ENCODE results near the gene KATNB1. TPM values are rescaled to one million over a fixed set of nuclear protein-coding genes. Genes with fewer than 3 reads are reported as not detected.

Gene KATNB1
- polyA plus RNA-seq, 1 donor from 2014 or later: 57.9 TPM

DNA sequence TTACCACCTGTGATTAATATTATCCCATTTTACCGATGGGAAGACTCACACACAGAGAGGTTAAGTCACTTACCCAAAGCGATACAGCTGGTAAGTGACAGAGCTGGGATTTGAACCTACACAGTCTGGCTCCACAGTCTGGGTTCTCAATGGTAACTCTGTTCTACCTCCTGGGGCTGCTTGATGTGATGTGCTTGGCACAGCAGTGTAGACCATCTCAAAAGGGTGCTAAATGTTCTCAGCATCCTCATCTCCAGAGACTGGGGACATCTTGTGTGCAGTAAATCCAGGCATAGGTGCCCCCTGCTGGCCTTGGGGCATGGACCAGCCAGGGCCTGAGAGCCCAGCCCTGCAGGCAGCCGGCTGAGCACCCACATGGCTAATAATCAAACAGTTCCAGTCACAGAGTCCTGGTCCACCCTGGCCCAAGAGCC, 15.4 kb upstream of the KATNB1 start:
- TF ChIP-seq, protein P1, sequence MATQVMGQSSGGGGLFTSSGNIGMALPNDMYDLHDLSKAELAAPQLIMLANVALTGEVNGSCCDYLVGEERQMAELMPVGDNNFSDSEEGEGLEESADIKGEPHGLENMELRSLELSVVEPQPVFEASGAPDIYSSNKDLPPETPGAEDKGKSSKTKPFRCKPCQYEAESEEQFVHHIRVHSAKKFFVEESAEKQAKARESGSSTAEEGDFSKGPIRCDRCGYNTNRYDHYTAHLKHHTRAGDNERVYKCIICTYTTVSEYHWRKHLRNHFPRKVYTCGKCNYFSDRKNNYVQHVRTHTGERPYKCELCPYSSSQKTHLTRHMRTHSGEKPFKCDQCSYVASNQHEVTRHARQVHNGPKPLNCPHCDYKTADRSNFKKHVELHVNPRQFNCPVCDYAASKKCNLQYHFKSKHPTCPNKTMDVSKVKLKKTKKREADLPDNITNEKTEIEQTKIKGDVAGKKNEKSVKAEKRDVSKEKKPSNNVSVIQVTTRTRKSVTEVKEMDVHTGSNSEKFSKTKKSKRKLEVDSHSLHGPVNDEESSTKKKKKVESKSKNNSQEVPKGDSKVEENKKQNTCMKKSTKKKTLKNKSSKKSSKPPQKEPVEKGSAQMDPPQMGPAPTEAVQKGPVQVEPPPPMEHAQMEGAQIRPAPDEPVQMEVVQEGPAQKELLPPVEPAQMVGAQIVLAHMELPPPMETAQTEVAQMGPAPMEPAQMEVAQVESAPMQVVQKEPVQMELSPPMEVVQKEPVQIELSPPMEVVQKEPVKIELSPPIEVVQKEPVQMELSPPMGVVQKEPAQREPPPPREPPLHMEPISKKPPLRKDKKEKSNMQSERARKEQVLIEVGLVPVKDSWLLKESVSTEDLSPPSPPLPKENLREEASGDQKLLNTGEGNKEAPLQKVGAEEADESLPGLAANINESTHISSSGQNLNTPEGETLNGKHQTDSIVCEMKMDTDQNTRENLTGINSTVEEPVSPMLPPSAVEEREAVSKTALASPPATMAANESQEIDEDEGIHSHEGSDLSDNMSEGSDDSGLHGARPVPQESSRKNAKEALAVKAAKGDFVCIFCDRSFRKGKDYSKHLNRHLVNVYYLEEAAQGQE (IDR thresholded peaks at IDR 0.05; ENCODE audit: borderline replicate concordance): no peak
- TF ChIP-seq SMC3 (conservative IDR thresholded peaks at IDR 0.05; ENCODE audit: poor library complexity): no peak
- TF ChIP-seq, protein P2, sequence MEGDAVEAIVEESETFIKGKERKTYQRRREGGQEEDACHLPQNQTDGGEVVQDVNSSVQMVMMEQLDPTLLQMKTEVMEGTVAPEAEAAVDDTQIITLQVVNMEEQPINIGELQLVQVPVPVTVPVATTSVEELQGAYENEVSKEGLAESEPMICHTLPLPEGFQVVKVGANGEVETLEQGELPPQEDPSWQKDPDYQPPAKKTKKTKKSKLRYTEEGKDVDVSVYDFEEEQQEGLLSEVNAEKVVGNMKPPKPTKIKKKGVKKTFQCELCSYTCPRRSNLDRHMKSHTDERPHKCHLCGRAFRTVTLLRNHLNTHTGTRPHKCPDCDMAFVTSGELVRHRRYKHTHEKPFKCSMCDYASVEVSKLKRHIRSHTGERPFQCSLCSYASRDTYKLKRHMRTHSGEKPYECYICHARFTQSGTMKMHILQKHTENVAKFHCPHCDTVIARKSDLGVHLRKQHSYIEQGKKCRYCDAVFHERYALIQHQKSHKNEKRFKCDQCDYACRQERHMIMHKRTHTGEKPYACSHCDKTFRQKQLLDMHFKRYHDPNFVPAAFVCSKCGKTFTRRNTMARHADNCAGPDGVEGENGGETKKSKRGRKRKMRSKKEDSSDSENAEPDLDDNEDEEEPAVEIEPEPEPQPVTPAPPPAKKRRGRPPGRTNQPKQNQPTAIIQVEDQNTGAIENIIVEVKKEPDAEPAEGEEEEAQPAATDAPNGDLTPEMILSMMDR (IDR thresholded peaks at IDR 0.05; ENCODE audit: poor library complexity, severe bottlenecking): peak; percentile 20
- TF ChIP-seq RAD21 (conservative IDR thresholded peaks at IDR 0.05): no peak
- H3K4me3 ChIP-seq (ENCODE audit: low read length): no peak overlapping the region
- H3K27me3 ChIP-seq (ENCODE audit: insufficient read depth, low read depth, low read length): no peaks in the 10 kb centered on the region
- no peaks in the 10 kb centered on the region for H3K9me2 ChIP-seq (ENCODE audit: insufficient read depth, low read length)
- H2AFZ ChIP-seq (ENCODE audit: low read depth, low read length): no peak overlapping the region
- no peaks in the 10 kb centered on the region for H3K79me2 ChIP-seq (replicated peaks; ENCODE audit: insufficient read depth, low read length)
- H3K27ac ChIP-seq (ENCODE audit: low read length): no peak overlapping the region
- H3F3A ChIP-seq (ENCODE audit: insufficient read depth, low read length, poor library complexity, severe bottlenecking): no peaks in the 10 kb centered on the region
- no peak overlapping the region for H3K9ac ChIP-seq (ENCODE audit: low read length)
- no peaks in the 10 kb centered on the region for H3K9me3 ChIP-seq (ENCODE audit: low read length)
- no peaks in the 10 kb centered on the region for H4K20me1 ChIP-seq (ENCODE audit: insufficient read depth)
- H3K36me3 ChIP-seq (ENCODE audit: insufficient read depth, low read length): no peaks in the 10 kb centered on the region
- H3K4me2 ChIP-seq (ENCODE audit: low read length): no peak overlapping the region

DNA sequence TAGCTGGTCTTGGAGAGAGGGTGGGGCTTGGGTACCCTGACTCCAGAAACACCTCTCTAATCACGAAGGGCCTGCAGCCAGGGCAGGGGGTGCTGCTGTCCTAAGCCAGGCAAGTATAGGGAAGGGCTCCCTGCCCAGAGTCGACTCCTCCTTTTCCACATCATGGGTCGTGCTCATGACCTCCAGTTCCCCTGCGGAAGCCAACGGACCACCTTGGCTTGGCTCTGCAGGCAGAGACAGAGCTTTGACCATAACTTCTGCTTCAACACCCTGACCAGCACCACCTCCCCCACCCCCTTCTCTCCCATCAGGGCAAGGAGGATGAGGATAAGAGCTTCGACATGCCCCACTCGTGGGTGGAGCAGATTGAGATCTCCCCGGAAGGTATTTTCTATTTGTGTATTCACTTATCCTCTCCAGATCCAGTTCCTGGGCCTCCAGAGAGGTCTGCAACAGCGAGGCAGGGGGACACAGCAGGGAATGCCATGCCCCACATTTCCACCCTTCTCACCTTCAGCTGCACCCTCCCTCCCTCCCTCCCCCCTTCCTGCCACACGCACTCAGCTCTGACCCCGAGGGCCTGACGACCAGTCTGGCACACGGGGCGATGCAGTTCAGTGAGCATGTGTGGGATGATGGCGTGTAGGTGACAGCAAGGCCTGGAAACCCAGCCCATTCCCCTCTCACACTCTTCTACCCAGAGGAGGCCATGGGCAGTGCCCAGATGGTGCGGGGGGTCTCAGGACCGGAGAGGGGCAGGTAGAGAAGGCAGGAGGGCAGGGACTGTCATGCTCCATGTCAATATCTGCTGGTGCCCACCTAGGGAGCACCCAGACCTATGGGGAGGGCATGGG, 14.0 kb upstream of the KATNB1 start:
- H2AFZ ChIP-seq (ENCODE audit: low read depth, low read length): no peak overlapping the region
- H3K27ac ChIP-seq (ENCODE audit: low read length): no peak overlapping the region
- no peaks in the 10 kb centered on the region for H4K20me1 ChIP-seq (ENCODE audit: insufficient read depth)
- H3K36me3 ChIP-seq (ENCODE audit: insufficient read depth, low read length): no peaks in the 10 kb centered on the region
- H3K9ac ChIP-seq (ENCODE audit: low read length): no peak overlapping the region
- H3F3A ChIP-seq (ENCODE audit: insufficient read depth, low read length, poor library complexity, severe bottlenecking): no peaks in the 10 kb centered on the region
- no peak for TF ChIP-seq RAD21 (conservative IDR thresholded peaks at IDR 0.05)
- no peak for TF ChIP-seq SMC3 (conservative IDR thresholded peaks at IDR 0.05; ENCODE audit: poor library complexity)
- no peak for TF ChIP-seq TAF1 (IDR thresholded peaks at IDR 0.05; ENCODE audit: low read depth)
- no peaks in the 10 kb centered on the region for H3K9me3 ChIP-seq (ENCODE audit: low read length)
- H3K4me3 ChIP-seq (ENCODE audit: low read length): no peak overlapping the region
- no peaks in the 10 kb centered on the region for H3K27me3 ChIP-seq (ENCODE audit: insufficient read depth, low read depth, low read length)
- no peaks in the 10 kb centered on the region for H3K9me2 ChIP-seq (ENCODE audit: insufficient read depth, low read length)
- H3K79me2 ChIP-seq (replicated peaks; ENCODE audit: insufficient read depth, low read length): no peaks in the 10 kb centered on the region
- no peak overlapping the region for H3K4me2 ChIP-seq (ENCODE audit: low read length)

DNA sequence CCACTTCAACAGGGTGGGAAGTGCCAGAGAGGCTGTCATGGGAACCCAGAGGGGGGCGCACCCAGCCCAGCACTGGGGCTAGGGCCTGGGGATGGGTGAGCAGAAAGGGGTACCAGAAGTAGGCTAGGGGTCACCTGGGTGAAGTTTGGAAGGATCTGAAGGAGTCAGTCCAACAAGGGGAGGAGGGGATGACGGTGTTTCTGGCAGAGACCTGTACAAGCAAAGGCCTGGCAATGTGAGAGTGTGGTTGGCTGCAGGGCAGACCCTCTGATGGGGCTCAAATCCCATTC, 13.4 kb upstream of the KATNB1 start:
- Histone ChIP-seq H3K27me3 (ENCODE audit: insufficient read depth, low read depth, low read length) (no peaks in the 10 kb centered on the region), H3K27ac (ENCODE audit: low read length) (no peak overlapping the region), H4K20me1 (ENCODE audit: insufficient read depth) (no peaks in the 10 kb centered on the region), H3K9me3 (ENCODE audit: low read length) (no peaks in the 10 kb centered on the region), H3K9ac (ENCODE audit: low read length) (no peak overlapping the region), H3K9me2 (ENCODE audit: insufficient read depth, low read length) (no peaks in the 10 kb centered on the region), H3K4me3 (ENCODE audit: low read length) (no peak overlapping the region), H3K79me2 (replicated peaks; ENCODE audit: insufficient read depth, low read length) (no peaks in the 10 kb centered on the region), H2AFZ (ENCODE audit: low read depth, low read length) (no peak overlapping the region), H3K36me3 (ENCODE audit: insufficient read depth, low read length) (no peaks in the 10 kb centered on the region), H3F3A (ENCODE audit: insufficient read depth, low read length, poor library complexity, severe bottlenecking) (no peaks in the 10 kb centered on the region), H3K4me2 (ENCODE audit: low read length) (no peak overlapping the region)
- TF ChIP-seq POLR2AphosphoS5 (IDR thresholded peaks at IDR 0.05) (no peak), SMC3 (conservative IDR thresholded peaks at IDR 0.05; ENCODE audit: poor library complexity) (no peak), RAD21 (conservative IDR thresholded peaks at IDR 0.05) (no peak), EZH2 (IDR thresholded peaks at IDR 0.05; ENCODE audit: borderline replicate concordance, insufficient read depth, low read length, poor library complexity, severe bottlenecking) (no peak), MXI1 (conservative IDR thresholded peaks at IDR 0.05; ENCODE audit: poor library complexity, severe bottlenecking) (no peak), TAF1 (IDR thresholded peaks at IDR 0.05; ENCODE audit: low read depth) (no peak), EP300 (conservative IDR thresholded peaks at IDR 0.05; ENCODE audit: poor library complexity, severe bottlenecking) (no peak)
- TF ChIP-seq, protein P2 (IDR thresholded peaks at IDR 0.05; ENCODE audit: poor library complexity, severe bottlenecking): no peak
- TF ChIP-seq, protein P1 (IDR thresholded peaks at IDR 0.05; ENCODE audit: borderline replicate concordance): no peak

All from neural cell (in vitro differentiated cells).